ENCODE measurements around the gene KIRREL3. TPM values are rescaled to one million over a fixed set of nuclear protein-coding genes. Genes with fewer than 3 reads are reported as not detected.

Gene KIRREL3
- total and polyA plus RNA-seq, 2 of the 8 experiments (the other 6 are each of a cell fraction or from before 2014, with no cell fraction given), result 0.29 to 0.32 TPM

DNA sequence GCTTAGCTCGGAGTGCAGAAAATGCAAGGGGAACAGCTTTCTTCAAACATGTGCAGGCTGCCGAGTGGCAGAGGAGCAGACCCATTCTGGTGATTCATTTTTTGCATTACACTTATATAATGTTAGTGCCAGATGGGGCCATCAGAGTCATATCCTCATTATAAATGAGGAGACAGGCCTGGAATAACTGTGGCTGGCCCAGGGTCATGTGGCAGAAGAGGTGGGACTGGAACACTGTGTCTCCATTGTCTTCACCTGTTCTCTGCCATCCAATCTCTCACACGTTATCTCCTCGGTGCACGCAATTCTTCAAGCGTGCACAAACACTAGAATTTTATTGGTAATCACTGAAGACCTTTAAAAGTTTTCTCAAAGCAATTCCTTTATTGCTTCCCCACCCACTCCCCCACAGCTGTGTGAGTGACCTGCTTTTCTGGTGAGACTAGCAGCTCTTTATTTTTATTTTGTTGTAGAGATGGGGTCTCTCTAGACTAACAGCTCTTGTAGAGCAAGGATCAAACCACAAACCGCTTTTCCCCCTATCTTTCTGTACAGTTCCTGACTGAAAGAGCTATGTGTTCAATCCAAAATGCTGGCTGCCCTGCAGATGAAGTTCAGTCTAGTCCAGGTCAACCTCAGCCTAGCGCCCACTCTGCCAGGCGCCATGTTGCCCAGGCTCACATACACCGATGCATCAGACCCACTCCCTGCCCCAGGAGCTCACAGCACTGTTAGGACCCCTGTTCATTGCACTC is 569.8 kb downstream of the KIRREL3 start (continued):
- TF ChIP-seq POU5F1 (IDR thresholded peaks at IDR 0.05; ENCODE audit: low read depth, low read length) (no peak), SAP30 (IDR thresholded peaks at IDR 0.05; ENCODE audit: insufficient read depth, insufficient replicate concordance, low read length) (no peak), TBP (IDR thresholded peaks at IDR 0.05; ENCODE audit: low read depth, low read length) (no peak), FOSL1 (IDR thresholded peaks at IDR 0.05; ENCODE audit: insufficient read depth, low read depth, low read length) (no peak), CTBP2 (IDR thresholded peaks at IDR 0.05; ENCODE audit: borderline replicate concordance, insufficient read depth, insufficient read length, low read length) (no peak), TAF1 (IDR thresholded peaks at IDR 0.05; ENCODE audit: low read depth, low read length) (no peak), TEAD4 (IDR thresholded peaks at IDR 0.05; ENCODE audit: low read depth, low read length) (no peak)
- TF ChIP-seq, protein P1, sequence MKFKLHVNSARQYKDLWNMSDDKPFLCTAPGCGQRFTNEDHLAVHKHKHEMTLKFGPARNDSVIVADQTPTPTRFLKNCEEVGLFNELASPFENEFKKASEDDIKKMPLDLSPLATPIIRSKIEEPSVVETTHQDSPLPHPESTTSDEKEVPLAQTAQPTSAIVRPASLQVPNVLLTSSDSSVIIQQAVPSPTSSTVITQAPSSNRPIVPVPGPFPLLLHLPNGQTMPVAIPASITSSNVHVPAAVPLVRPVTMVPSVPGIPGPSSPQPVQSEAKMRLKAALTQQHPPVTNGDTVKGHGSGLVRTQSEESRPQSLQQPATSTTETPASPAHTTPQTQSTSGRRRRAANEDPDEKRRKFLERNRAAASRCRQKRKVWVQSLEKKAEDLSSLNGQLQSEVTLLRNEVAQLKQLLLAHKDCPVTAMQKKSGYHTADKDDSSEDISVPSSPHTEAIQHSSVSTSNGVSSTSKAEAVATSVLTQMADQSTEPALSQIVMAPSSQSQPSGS (IDR thresholded peaks at IDR 0.05; ENCODE audit: low read length), result no peak

Measured in H1 (cell line).